IPS-20b (cell line): ENCODE measurements around the gene RUFY3.
A peak's percentile ranks its signal among the peaks of the same experiment; 100 is the strongest.
"Not testable (repeated sequence)": the region's sequence is repeated elsewhere in the genome, so short reads cannot be mapped to it uniquely, and the experiment has no call there.

Source experiments
- H3K27ac ChIP-seq: one replicate; pipeline ENCODE4 v1.5.1; 2013; ENCODE audit warnings: low read length
- H3K27me3 ChIP-seq: 2 replicates; pipeline ENCODE4 v1.6.1; 2013; ENCODE audit warnings: mild to moderate bottlenecking, low read length, inconsistent platforms; ENCODE audit not compliant: insufficient read depth
- H3K36me3 ChIP-seq: 2 replicates; pipeline ENCODE4 v1.6.1; 2013; ENCODE audit warnings: low read depth, mild to moderate bottlenecking, inconsistent platforms, low read length, moderate library complexity; ENCODE audit not compliant: insufficient read depth
- H3K4me1 ChIP-seq: 2 replicates; pipeline ENCODE4 v1.6.1; 2013; ENCODE audit warnings: mild to moderate bottlenecking, control low read depth, inconsistent platforms, low read length, moderate library complexity; ENCODE audit not compliant: insufficient read depth
- H3K4me3 ChIP-seq: 2 replicates; pipeline ENCODE4 v1.5.1; 2013; ENCODE audit warnings: mild to moderate bottlenecking, low read length, inconsistent platforms
- H3K9ac ChIP-seq: 2 replicates; pipeline ENCODE4 v1.6.1; 2013; ENCODE audit warnings: low read depth, mild to moderate bottlenecking, inconsistent platforms, low read length, moderate library complexity
- H3K9me3 ChIP-seq: 2 replicates; pipeline ENCODE4 v1.6.1; 2013; ENCODE audit warnings: mild to moderate bottlenecking, low read depth, low read length, inconsistent platforms; ENCODE audit not compliant: insufficient read depth

The RUFY3 gene, protein sequence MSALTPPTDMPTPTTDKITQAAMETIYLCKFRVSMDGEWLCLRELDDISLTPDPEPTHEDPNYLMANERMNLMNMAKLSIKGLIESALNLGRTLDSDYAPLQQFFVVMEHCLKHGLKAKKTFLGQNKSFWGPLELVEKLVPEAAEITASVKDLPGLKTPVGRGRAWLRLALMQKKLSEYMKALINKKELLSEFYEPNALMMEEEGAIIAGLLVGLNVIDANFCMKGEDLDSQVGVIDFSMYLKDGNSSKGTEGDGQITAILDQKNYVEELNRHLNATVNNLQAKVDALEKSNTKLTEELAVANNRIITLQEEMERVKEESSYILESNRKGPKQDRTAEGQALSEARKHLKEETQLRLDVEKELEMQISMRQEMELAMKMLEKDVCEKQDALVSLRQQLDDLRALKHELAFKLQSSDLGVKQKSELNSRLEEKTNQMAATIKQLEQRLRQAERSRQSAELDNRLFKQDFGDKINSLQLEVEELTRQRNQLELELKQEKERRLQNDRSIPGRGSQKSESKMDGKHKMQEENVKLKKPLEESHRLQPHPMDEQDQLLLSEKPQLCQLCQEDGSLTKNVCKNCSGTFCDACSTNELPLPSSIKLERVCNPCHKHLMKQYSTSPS

DNA sequence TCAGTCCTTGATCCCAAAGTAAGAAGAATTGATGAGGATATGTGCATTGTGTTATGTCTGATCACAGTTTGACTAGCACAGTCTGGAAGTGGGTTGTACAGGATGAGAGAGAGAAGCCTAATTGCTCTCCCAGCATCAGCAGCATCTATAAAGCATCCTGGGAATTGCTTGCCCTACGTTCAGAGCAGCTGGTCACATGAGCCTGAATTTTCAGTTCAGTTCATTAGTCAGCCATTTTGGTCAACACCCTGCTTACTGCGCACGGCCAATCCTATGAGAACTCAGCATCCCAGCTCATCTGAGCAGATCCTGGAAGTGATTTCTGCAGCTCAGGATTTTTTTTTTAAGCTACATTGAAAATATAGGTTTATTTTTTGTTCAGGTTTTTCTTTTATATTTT is at the start of gene RUFY3:
Gene RUFY3 (plus strand): TSS at position 218 of the 400 bp plus-strand sequence. CDS start 610 bp downstream, outside the sequence.
- Histone ChIP-seq H3K4me3 (no peak within 1 kb of the TSS), H3K9ac (peak within 1 kb of the TSS; percentile 52; the same call in 1 of the 2 replicates), H3K36me3 (no peaks in the 10 kb centered on the region), H3K27me3 (no peaks in the 10 kb centered on the region), H3K9me3 (no peaks in the 10 kb centered on the region), H3K4me1 (peaks cover 10% of the 10 kb centered on the region; the same call in 1 of the 2 replicates), H3K27ac (no peak within 1 kb of the TSS)

DNA sequence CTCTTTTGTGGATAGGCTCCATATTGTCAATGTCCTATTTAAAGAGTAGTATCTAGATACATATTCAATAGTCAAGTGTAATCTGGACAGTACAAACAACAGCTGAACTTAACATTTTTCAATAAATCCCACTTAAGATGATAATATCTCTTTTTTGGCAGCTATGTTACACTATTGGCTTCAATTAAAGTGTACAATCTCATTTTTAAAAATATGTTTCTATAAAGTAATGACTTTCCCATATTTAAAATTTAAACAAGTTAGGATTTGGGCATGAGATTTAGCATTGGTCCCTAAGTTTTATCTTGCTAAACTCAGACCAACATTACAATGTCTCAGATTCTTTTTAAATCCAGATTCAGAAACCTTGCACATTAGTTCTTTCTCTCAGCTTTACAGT is 47.6 kb upstream of the RUFY3 start:
- Histone ChIP-seq H3K4me3 (no peak overlapping the region), H3K9me3 (no peaks in the 10 kb centered on the region), H3K27me3 (no peaks in the 10 kb centered on the region), H3K9ac (no peak overlapping the region), H3K4me1 (no peaks in the 10 kb centered on the region), H3K36me3 (no peaks in the 10 kb centered on the region), H3K27ac (no peak overlapping the region)

GRCh38 chr4:70674731-70675130 is 47.0 kb upstream of the RUFY3 start:
- no peaks in the 10 kb centered on the region for H3K27me3 ChIP-seq
- no peaks in the 10 kb centered on the region for H3K4me1 ChIP-seq
- no peaks in the 10 kb centered on the region for H3K36me3 ChIP-seq
- H3K27ac ChIP-seq, result no peak overlapping the region
- H3K4me3 ChIP-seq, result no peak overlapping the region
- H3K9me3 ChIP-seq, result no peaks in the 10 kb centered on the region
- H3K9ac ChIP-seq, result no peak overlapping the region

GRCh38 chr4:70676554-70677090 is 45.1 kb upstream of the RUFY3 start:
- no peak overlapping the region for H3K4me3 ChIP-seq
- H3K27ac ChIP-seq, result no peak overlapping the region
- no peaks in the 10 kb centered on the region for H3K27me3 ChIP-seq
- no peaks in the 10 kb centered on the region for H3K4me1 ChIP-seq
- H3K9ac ChIP-seq, result no peak overlapping the region
- H3K9me3 ChIP-seq, result no peaks in the 10 kb centered on the region
- no peaks in the 10 kb centered on the region for H3K36me3 ChIP-seq

DNA sequence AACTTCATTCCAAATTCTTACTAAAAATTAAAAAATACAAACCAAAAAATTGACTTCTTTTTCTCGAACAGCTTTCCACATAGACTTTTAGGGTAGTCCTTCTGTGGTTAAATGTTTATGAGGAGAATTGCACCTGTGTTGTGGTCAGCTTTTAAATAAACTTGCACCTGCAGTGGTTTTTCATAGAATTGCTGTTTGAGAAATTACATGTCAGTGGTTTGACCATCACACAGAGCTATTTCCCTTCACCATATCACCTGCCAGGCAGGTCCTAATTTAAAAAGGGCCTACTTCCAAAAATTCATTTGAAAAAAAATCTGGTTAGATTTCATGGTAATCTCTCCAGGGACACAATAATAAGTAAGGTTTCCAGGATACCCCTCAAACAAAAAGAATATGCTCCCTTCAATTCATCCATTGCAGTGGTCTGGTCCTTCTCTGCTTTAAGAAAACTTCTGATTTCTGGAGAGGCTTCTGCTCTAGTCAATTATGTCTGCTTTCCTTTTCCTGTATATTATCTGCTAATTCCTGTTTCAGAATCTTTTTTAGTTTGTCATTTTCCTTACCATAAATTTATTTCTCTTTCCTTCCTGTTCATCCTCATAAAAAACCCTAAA is 43.3 kb upstream of the RUFY3 start:
- H3K9me3 ChIP-seq, result no peaks in the 10 kb centered on the region
- H3K36me3 ChIP-seq, result no peaks in the 10 kb centered on the region
- H3K27me3 ChIP-seq, result no peaks in the 10 kb centered on the region
- H3K27ac ChIP-seq, result no peak overlapping the region
- H3K9ac ChIP-seq, result no peak overlapping the region
- H3K4me1 ChIP-seq, result no peaks in the 10 kb centered on the region
- no peak overlapping the region for H3K4me3 ChIP-seq

DNA sequence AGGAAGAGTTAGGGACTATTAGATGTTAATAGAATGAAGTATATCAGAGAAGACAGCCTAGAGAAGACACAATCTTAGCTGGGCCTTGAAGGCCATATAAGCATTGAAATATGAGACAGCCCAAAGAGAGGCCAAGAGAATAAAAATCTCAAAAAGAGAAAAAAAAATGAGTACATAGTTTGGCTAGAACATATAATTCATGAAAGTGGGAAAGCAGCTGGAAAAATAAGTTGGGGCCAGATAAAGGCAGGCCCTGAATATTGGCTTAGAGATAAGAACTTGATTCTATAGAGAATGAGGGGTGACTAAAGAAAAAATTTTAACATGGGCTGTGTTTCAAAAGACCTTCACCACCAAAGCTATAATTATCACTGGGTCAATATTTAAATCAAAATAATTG is 40.8 kb upstream of the RUFY3 start:
- H3K4me3 ChIP-seq, result no peak overlapping the region
- no peaks in the 10 kb centered on the region for H3K27me3 ChIP-seq
- no peak overlapping the region for H3K9ac ChIP-seq
- H3K27ac ChIP-seq, result no peak overlapping the region
- no peaks in the 10 kb centered on the region for H3K9me3 ChIP-seq
- no peaks in the 10 kb centered on the region for H3K4me1 ChIP-seq
- H3K36me3 ChIP-seq, result no peaks in the 10 kb centered on the region

DNA sequence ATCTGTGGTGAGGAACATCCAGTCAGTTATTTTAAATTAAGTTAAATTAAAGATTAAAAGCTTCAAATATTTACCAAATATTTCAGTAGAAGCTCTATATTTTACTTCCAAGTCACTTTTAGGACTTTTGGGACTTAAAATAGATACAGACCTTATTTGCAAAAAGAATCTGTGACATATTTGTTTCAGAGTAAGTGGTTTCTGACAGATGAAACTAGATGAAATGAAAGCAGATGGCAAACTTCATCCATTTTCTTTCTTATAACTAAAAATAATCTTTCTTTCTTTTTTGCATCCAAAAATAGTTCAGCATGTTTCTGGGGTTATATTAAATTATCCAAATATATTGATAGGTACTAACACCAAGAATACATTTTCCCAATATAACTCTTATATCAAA is 40.1 kb upstream of the RUFY3 start:
- no peaks in the 10 kb centered on the region for H3K36me3 ChIP-seq
- H3K27ac ChIP-seq, result no peak overlapping the region
- H3K9me3 ChIP-seq, result no peaks in the 10 kb centered on the region
- H3K9ac ChIP-seq, result no peak overlapping the region
- no peaks in the 10 kb centered on the region for H3K27me3 ChIP-seq
- no peak overlapping the region for H3K4me3 ChIP-seq
- H3K4me1 ChIP-seq, result no peaks in the 10 kb centered on the region

GRCh38 chr4:70682142-70682541 is 39.6 kb upstream of the RUFY3 start:
- not testable (repeated sequence) for H3K27me3 ChIP-seq, H3K9me3 ChIP-seq, H3K4me3 ChIP-seq, H3K9ac ChIP-seq, H3K27ac ChIP-seq, H3K4me1 ChIP-seq, H3K36me3 ChIP-seq

DNA sequence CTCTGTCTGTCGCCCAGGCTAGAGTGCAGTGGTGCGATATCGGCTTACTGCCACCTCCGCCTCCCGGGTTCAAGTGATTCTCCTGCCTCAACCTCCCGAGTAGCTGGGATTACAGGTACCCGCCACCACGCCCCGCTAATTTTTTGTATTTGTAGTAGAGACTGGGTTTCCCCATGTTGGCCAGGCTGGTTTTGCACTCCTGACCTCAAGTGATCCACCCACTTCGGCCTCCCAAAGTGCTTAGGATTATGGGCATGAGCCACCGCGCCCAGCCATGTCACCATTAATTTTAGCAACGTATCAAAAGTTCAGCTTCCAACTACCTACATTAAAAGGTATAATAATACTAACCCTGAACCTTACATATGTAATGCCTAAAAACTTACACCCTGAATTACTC is 34.4 kb upstream of the RUFY3 start:
- Histone ChIP-seq H3K36me3 (peaks cover 13% of the 10 kb centered on the region), H3K27me3 (no peaks in the 10 kb centered on the region), H3K9ac (peak overlapping the region; percentile 94), H3K4me1 (peaks cover 8% of the 10 kb centered on the region; the same call in 1 of the 2 replicates), H3K4me3 (peak overlapping the region; percentile 97), H3K27ac (peak overlapping the region; percentile 88), H3K9me3 (no peaks in the 10 kb centered on the region)

- Histone ChIP-seq H3K27ac (peak within 1 kb of the TSS; percentile 88), H3K4me1 (peaks cover 8% of the 10 kb centered on the region; the same call in 1 of the 2 replicates), H3K9ac (peak within 1 kb of the TSS; percentile 94), H3K36me3 (peaks cover 13% of the 10 kb centered on the region), H3K27me3 (no peaks in the 10 kb centered on the region), H3K4me3 (peak within 1 kb of the TSS; percentile 97), H3K9me3 (no peaks in the 10 kb centered on the region)
Observed at GRCh38 chr4:70687821-70688794, 33.7 kb upstream of the RUFY3 start, which contains the start of gene UTP3. Gene UTP3, plus strand, starts transcription at chr4:70688532. Its CDS starts 146 bp downstream, at chr4:70688678.

DNA sequence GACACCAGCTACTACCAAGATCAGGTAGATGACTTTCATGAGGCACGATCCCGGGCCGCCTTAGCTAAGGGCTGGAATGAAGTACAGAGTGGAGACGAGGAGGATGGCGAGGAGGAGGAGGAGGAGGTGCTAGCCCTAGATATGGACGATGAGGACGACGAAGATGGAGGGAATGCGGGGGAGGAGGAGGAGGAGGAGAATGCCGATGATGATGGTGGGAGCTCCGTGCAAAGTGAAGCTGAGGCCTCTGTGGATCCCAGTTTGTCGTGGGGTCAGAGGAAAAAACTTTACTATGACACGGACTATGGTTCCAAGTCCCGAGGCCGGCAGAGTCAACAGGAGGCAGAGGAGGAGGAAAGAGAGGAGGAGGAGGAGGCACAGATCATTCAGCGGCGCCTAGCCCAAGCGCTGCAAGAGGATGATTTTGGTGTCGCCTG is 33.0 kb upstream of the RUFY3 start:
- H3K4me3 ChIP-seq, result peak overlapping the region; percentile 97
- H3K27ac ChIP-seq, result peak overlapping the region; percentile 88
- no peaks in the 10 kb centered on the region for H3K27me3 ChIP-seq
- peaks cover 13% of the 10 kb centered on the region for H3K36me3 ChIP-seq
- peaks cover 8% of the 10 kb centered on the region; the same call in 1 of the 2 replicates for H3K4me1 ChIP-seq
- no peaks in the 10 kb centered on the region for H3K9me3 ChIP-seq
- H3K9ac ChIP-seq, result peak overlapping the region; percentile 94
